H54 (cell line): ENCODE data around the gene ALOX12B.
"Not testable (repeated sequence)": the region's sequence is repeated elsewhere in the genome, so short reads cannot be mapped to it uniquely, and the experiment has no call there.

Experiments used
- DNase-seq: peaks from one replicate; pipeline ENCODE4 v3.0.0; 2011; ENCODE audit warnings: low spot score, mixed read lengths; ENCODE audit not compliant: insufficient read length
- FAIRE-seq: peaks from 3 replicates; lab custom pipeline; 2011; peaks lifted over from hg19 to GRCh38; lab: Jason Lieb, UNC
- POLR2A ChIP-seq: IDR thresholded peaks from 2 replicates; pipeline ENCODE4 v1.6.1; 2011; ENCODE audit warnings: low read depth, mild to moderate bottlenecking, low read length

Gene ALOX12B

DNA sequence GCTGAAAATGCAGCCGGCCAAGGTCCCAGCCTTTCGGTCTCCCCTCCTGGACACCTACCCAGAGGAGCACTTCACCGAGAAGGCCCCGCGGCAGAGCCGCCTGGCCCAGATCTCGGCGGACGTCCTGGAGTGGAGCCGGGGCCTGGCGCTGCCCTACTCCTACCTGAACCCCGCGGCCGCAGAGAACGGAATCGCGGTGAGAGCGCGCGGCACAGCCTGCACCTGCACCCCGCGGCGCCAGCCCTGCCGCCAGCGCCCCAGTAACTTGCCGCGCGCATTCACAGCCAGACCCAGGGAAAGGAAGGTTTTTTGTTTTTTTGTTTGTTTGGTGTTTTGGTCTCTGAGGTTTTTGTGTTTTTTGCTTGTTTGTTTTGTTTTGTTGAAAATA lies 15.2 kb downstream of the ALOX12B start:
- FAIRE-seq = no peak
- TF ChIP-seq POLR2A = no peak

DNA sequence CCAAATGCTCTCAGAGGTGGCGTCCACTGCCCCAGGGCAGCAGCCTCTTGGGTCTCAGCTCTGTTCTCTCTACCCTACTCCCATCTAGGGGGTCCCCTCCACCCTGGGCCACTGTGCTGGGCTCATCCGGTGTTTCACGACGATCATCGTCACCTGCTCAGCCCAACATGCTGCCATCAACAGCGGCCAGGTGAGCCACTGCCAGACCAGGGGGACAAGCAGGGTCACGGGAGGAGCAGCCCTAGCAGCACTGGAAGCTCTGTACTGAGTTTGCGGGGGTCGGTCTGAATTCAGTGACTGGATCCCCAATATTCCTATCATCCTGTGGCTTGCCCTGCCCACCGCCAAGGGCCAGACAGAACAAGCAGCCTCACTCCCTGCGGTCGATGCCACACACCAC lies 16.0 kb downstream of the ALOX12B start:
- FAIRE-seq = no peak
- no peak for DNase-seq
- TF ChIP-seq POLR2A = no peak

More for the DNA sequence above, 15.2 kb downstream of the ALOX12B start:
- DNase-seq = no peak

DNA sequence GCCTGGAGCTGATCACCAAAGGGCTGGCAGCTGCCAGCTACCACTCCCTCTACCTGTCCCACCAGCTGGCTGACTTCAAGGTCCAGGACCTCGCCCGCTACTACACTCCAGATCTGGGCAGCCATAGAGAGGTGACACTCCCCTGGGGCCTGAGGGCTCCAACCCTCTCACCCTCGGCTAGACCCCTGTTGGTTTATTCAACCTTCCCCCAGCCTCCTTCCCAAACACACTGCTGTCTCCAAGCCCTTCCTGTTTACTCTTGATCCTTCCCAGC lies 18.0 kb downstream of the ALOX12B start:
- TF ChIP-seq POLR2A = no peak
- DNase-seq (no peak), FAIRE-seq (no peak)

GRCh38 chr17:8068736-8069586 lies 18.6 kb downstream of the ALOX12B start:
- FAIRE-seq = no peak
- TF ChIP-seq POLR2A = no peak
- DNase-seq = no peak

DNA sequence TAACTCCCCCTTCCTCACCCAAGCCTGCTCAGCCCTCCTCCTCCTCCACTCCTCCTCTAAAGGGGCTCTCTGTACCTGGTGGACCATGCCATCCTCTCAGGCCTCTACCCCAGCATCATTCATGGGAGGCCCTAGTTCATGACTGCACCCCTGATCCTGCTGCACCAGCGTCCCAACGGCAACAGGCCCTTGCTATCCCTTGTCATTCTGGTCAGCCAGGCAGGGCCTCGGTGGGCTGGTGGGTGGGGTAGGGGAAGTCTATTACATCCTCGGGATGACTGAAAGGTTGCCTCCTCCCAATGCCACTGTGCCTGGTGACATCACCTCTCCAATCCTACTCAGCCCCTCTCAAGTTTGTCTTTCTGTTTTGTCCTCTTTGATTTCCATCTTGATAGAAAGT lies 19.7 kb downstream of the ALOX12B start:
- DNase-seq (no peak), FAIRE-seq (no peak)
- TF ChIP-seq POLR2A = no peak

DNA sequence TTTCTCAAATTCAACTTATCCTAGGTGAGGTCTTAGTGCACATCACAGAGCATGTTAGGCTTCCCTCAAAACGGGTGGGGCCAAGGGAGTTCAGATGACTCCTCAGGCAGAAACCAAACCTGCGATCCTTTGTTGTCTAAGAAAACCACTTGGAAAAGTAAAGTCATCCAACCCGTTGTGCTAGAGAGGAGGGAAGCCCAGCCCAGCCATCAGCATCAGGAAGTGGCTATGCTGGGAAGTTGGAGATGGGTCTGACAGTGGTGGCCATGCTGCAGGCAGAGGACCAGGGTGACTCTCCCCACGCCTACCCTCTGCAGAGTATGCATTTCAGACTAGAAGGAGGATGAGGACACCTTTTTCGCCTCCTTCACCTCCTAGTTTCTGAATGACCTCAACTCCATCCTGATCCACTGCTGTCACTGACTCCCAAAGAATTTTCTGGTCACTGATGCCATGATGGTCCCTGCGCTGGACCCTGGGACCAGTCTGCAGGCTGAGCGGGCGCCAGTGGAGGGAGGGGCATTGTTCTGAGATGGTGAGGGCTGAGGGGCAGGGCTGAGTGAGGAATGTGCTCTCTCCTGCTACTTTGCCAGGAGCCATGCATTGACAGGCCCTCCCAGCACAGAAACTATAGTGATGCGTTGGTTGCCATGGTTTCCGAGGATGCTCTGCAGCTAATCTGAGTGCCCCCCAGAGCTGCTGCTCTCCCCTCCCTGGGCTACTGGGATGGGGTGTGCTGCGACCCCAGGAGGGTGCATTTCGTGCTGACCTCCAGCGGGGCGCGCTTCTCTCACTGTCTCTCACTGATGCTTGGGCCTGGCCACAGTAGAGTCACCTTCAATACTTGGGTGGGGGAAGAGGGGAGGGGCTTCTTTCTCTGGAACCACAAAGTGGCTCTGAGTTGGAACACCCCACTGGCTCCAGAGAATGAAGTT lies 20.4 kb downstream of the ALOX12B start:
- no peak for DNase-seq
- no peak for FAIRE-seq
- no peak for TF ChIP-seq POLR2A

GRCh38 chr17:8064561-8065019 lies 22.9 kb downstream of the ALOX12B start:
- FAIRE-seq (no peak), DNase-seq (no peak)
- TF ChIP-seq POLR2A = no peak

DNA sequence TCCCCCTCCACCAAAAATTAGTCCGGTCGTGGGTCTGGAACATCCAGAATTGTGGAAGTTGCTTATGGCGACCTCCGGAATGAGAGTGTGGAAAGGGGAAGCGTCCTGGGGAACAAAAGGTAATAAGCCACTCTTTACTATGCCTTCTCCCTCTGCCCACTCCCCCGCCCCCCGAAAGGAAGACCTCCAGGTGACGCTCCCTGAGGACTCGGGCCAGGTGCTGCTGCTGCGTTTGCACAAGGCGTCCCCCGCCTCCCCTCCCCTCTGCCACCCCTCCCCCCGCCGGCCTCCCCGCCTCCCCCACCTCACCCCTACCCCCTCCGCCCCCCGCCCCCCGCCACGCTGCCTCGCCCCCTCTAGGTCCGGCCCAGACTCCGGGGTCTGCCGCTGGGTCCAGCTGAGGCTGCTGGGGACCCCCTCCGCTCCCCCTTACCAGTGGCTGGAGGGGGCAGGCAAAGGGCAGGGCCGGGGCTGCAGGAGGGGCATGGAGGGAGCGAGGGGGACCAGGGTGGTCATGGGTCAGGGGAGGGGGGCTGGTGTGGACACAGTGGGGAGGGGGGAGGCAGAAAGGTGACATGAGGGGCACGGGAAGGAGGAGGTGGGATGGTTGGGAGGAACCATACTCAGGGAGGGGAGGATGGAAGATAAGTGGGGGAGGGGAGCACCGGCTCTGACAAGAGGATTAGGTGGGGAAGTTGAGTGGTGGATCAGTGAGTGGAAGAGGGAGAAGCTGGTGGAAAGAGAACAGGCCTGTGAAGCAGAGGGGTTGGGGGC lies 23.6 kb downstream of the ALOX12B start:
- FAIRE-seq = no peak
- DNase-seq = no peak
- TF ChIP-seq POLR2A = no peak

- no peak for FAIRE-seq
- no peak for TF ChIP-seq POLR2A
- no peak for DNase-seq
These were observed 24.6 kb downstream of the ALOX12B start for GRCh38 chr17:8062807-8063483.

DNA sequence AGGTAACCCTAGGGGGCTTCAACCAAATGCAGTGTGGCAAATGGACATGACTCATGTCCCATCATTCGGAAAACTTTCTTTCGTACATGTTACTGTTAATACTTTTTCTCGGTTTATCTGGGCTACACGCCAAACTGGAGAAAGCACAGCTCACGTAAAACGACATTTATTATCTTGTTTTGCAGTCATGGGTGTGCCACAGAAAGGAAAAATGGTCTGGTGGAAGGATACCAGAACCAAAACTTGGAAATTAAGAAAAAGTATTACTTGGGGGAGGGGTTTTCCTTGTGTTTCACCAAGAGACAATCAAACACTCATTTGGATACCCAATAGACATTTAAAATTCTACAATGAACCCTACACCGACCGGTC lies 25.1 kb downstream of the ALOX12B start:
- DNase-seq (no peak), FAIRE-seq (no peak)
- TF ChIP-seq POLR2A = no peak

DNA sequence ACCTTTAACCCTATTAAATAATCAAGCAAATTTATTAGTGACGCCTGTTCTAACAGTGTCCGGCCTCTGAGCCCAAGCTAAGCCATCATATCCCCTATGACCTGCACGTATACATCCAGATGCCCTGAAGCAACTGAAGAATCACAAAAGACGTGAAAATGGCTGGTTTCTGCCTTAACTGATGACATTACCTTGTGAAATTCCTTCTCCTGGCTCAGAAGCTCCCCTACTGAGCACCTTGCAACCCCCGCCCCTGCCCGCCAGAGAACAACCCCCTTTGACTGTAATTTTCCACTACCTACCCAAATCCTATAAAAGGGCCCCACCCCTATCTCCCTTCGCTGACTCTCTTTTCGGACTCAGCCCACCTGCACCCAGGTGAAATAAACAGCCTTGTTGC lies 25.7 kb downstream of the ALOX12B start:
- FAIRE-seq, DNase-seq: not testable (repeated sequence)

- FAIRE-seq = no peak
- no peak for DNase-seq
- TF ChIP-seq POLR2A = no peak
These were observed 27.2 kb downstream of the ALOX12B start for GRCh38 chr17:8060274-8060673.

DNA sequence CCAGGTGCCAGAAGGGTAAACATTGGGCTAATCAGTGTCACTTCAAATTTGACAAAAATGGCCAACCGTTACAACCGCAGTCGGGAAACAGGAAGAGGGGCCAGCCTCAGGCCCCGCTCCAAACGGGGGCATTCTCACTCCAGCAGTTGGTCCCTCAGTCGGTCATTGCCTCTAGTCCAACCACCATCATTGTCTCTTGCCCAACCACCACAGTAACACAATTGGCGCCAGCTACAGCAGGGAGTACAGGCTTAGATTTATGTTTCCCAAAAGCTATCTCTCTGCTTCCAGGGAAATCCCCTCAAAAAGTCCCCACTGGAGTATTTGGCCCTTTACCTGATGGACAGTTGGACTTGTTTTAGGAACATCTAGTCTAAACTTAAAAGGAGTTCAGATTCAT lies 28.4 kb downstream of the ALOX12B start:
- no peak for TF ChIP-seq POLR2A
- FAIRE-seq = no peak
- DNase-seq = no peak
